GM12872 (cell line): Measurements from ENCODE around the gene ASTN2.

ENCODE experiments used
- CTCF ChIP-seq: IDR thresholded peaks from 3 replicates; pipeline ENCODE4 v1.5.1; 2011; ENCODE audit warnings: low read depth, mild to moderate bottlenecking, low read length, moderate library complexity; ENCODE audit not compliant: insufficient read depth

ASTN2 gene

GRCh38 chr9:117340422-117340821, 74.4 kb downstream of the ASTN2 start:
- TF ChIP-seq CTCF, result no peak

GRCh38 chr9:117335837-117336433, 78.9 kb downstream of the ASTN2 start:
- no peak for TF ChIP-seq CTCF

GRCh38 chr9:117334101-117334500, 80.8 kb downstream of the ASTN2 start:
- TF ChIP-seq CTCF, result no peak

GRCh38 chr9:117325831-117326230, 89.0 kb downstream of the ASTN2 start:
- TF ChIP-seq CTCF, result no peak

GRCh38 chr9:117325110-117325731, 89.6 kb downstream of the ASTN2 start:
- TF ChIP-seq CTCF, result no peak

GRCh38 chr9:117323390-117323789, 91.5 kb downstream of the ASTN2 start:
- TF ChIP-seq CTCF, result no peak

GRCh38 chr9:117317192-117317591, 97.7 kb downstream of the ASTN2 start:
- TF ChIP-seq CTCF, result no peak

- TF ChIP-seq CTCF, result no peak
Measured at GRCh38 chr9:117315236-117315635, 99.6 kb downstream of the ASTN2 start.
